Brain microvascular endothelial cell (primary cell): Measurements from ENCODE around the gene GABPB2.

Experiments
- DNase-seq: peaks from one replicate; pipeline ENCODE4 v3.0.0-alpha.2; 2020
- H3K27ac ChIP-seq: fragments of 250-450 bp; sonication (Bioruptor Pico); 2 replicates; pipeline ENCODE4 v1.5.1; 2020; ENCODE audit warnings: mild to moderate bottlenecking, moderate library complexity
- H3K27me3 ChIP-seq: fragments of 250-450 bp; sonication (Bioruptor Pico); replicated peaks from 2 replicates; pipeline ENCODE4 v1.5.1; 2020; ENCODE audit warnings: mild to moderate bottlenecking
- H3K36me3 ChIP-seq: fragments of 250-450 bp; sonication (Bioruptor Pico); replicated peaks from 2 replicates; pipeline ENCODE4 v1.5.1; 2020; ENCODE audit warnings: mild to moderate bottlenecking
- H3K4me3 ChIP-seq: 2 replicates; pipeline ENCODE4 v1.5.1; 2011; ENCODE audit warnings: low read depth, mild to moderate bottlenecking, control low read depth, low read length, moderate library complexity
- in situ Hi-C: cut with HindIII; loops from 2 replicates; pipeline ENCODE4 v1.10.0; 2017; ENCODE audit warnings: low sequenced_read_pairs, low pct_ligation_motif_present
- TF ChIP-seq, protein P1 (sequence below): IDR thresholded peaks from 2 replicates; pipeline ENCODE4 v1.5.1; 2011; ENCODE audit warnings: low read depth, mild to moderate bottlenecking, moderate library complexity, low read length, control low read depth, inconsistent platforms; ENCODE audit errors: missing control alignments

Gene GABPB2

DNA sequence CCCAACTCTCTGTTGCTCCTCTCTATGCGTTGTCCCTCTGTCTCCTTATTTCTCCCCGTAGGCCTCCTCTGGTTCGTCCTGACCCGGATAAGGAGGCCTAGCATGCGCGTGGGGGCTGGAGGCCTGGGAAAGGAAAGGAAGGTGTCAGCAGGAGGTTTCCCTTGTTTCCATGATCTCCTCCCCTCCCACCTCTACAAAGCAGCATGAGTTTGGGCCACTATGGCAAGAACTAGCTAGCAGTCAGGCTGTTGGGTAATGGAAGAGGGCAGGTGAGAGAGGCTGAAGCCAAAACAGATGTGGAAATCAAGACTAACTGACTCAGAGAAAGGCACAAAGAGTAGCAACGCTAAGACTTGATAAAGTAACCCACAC is 76.6 kb downstream of the GABPB2 start:
- TF ChIP-seq, protein P1, sequence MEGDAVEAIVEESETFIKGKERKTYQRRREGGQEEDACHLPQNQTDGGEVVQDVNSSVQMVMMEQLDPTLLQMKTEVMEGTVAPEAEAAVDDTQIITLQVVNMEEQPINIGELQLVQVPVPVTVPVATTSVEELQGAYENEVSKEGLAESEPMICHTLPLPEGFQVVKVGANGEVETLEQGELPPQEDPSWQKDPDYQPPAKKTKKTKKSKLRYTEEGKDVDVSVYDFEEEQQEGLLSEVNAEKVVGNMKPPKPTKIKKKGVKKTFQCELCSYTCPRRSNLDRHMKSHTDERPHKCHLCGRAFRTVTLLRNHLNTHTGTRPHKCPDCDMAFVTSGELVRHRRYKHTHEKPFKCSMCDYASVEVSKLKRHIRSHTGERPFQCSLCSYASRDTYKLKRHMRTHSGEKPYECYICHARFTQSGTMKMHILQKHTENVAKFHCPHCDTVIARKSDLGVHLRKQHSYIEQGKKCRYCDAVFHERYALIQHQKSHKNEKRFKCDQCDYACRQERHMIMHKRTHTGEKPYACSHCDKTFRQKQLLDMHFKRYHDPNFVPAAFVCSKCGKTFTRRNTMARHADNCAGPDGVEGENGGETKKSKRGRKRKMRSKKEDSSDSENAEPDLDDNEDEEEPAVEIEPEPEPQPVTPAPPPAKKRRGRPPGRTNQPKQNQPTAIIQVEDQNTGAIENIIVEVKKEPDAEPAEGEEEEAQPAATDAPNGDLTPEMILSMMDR, result no peak
- Histone ChIP-seq H3K27ac (peak overlapping the region; percentile 4), H3K4me3 (peak overlapping the region; percentile 72), H3K36me3 (no peaks in the 10 kb centered on the region), H3K27me3 (no peaks in the 10 kb centered on the region)
- in situ Hi-C loops, result no loop called here
- DNase-seq, result no peak

DNA sequence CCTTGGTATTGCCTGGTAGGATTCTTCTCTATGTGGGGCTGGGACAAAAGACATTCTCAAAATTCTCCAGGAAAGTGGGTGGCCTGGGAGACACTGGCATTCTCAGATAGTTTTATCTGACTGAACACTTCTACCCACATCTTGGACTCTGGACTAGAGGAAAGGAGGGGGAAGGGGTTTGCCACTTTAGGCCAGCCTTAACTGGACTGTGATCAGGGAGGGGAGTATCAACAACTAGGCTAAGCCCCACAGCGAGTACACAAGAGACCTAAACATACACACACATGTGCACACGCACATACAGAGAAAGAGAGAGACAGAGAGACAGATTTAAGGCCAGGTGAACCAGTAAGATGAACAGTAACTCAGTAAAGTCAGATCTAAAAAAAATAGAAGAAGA is 77.1 kb downstream of the GABPB2 start:
- Histone ChIP-seq H3K27me3 (no peaks in the 10 kb centered on the region), H3K4me3 (no peak overlapping the region), H3K36me3 (no peaks in the 10 kb centered on the region), H3K27ac (no peak overlapping the region)
- TF ChIP-seq, protein P1, result no peak
- in situ Hi-C loops, result no loop called here
- DNase-seq, result no peak

DNA sequence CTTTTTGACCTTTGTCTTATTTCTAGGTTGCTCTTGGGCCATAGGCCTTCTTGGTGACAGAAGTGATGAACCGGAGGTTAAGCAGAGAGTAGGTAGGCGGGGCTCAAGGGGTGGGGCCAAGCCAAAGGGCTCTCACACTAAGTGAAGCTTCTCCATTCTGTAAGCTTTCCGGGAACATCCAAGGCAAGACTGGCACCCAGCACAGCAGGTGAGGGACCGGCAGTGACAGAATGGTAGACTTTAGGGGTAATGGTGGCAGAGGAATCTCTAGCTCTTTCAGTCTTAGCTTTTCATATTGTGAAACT is 85.9 kb downstream of the GABPB2 start, which contains the start of gene TNFAIP8L2:
TSS of gene TNFAIP8L2 (plus strand) at position 135 of the 305 bp plus-strand sequence. CDS start 2,049 bp downstream, outside the sequence.
- peaks cover 15% of the 10 kb centered on the region for H3K36me3 ChIP-seq
- no peaks in the 10 kb centered on the region for H3K27me3 ChIP-seq

DNA sequence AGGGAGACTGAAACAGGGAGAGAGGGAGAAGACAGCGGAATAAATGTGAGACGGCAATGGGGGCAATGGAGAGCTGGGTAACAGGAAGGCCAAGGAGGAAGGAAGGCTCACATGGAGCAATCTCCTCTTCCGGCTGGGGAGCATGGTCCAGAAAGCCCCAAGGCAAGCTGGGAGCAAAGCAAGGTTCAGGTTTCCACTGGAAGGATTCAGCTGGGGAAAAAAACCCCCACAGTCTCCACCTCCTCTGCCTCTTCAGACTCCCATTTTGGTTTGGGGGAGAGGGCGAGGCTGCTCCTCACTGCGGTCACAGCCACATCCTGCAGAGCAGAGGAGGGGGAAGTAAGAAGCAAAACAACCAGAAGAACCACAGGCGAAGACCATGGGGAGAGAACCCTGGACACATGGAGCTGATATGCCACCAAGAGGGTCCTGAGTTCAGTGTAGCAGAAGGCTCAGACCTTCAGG is 86.5 kb downstream of the GABPB2 start:
- H3K4me3 ChIP-seq, result no peak overlapping the region
- peaks cover 15% of the 10 kb centered on the region for H3K36me3 ChIP-seq
- H3K27ac ChIP-seq, result no peak overlapping the region
- TF ChIP-seq, protein P1, result no peak
- no peak for DNase-seq
- H3K27me3 ChIP-seq, result no peaks in the 10 kb centered on the region
- in situ Hi-C loops, result no loop called here

More for the DNA sequence above, 85.9 kb downstream of the GABPB2 start, which contains the start of gene TNFAIP8L2:
- no peak for DNase-seq
- TF ChIP-seq, protein P1, result no peak
- in situ Hi-C loops, result no loop called here
- H3K4me3 ChIP-seq, result no peak within 1 kb of the TSS
- no peak within 1 kb of the TSS for H3K27ac ChIP-seq

DNA sequence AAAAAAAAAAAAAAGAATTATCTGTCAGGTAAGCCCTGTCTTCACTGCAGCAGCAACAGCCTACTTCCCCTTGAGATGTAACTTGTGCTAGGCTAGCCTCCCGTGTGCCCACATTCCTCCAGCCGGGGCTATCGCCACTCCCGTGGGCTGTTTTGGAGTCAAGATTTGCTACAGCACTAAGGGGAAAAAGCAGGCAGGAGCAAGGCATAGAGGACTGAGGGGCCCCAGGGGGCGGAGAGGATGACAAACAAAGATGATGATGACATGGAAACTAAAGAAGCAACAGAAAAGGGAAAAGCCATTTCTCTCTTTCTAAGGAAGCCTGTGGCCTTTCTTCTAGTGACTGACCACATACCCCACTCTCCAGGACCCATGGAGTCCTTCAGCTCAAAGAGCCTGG is 87.8 kb downstream of the GABPB2 start:
- Histone ChIP-seq H3K27ac (no peak overlapping the region), H3K36me3 (peaks cover 15% of the 10 kb centered on the region), H3K27me3 (no peaks in the 10 kb centered on the region), H3K4me3 (no peak overlapping the region)
- TF ChIP-seq, protein P1, result no peak
- DNase-seq, result no peak
- in situ Hi-C loops, result no loop called here

DNA sequence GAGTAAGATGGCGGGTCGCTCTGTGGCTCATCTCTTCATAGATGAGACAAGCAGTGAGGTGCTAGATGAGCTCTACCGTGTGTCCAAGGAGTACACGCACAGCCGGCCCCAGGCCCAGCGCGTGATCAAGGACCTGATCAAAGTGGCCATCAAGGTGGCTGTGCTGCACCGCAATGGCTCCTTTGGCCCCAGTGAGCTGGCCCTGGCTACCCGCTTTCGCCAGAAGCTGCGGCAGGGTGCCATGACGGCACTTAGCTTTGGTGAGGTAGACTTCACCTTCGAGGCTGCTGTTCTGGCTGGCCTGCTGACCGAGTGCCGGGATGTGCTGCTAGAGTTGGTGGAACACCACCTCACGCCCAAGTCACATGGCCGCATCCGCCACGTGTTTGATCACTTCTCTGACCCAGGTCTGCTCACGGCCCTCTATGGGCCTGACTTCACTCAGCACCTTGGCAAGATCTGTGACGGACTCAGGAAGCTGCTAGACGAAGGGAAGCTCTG is 88.2 kb downstream of the GABPB2 start:
- Histone ChIP-seq H3K27me3 (no peaks in the 10 kb centered on the region), H3K36me3 (peaks cover 15% of the 10 kb centered on the region), H3K4me3 (no peak overlapping the region), H3K27ac (no peak overlapping the region)
- TF ChIP-seq, protein P1, result no peak
- no peak for DNase-seq
- in situ Hi-C loops, result no loop called here
